Activated CD8-positive, alpha-beta memory T cell treated with anti-CD3 and anti-CD28 coated beads, Interleukin-2, amount 50 U/mL, for 48 hours (primary cell): ENCODE results near the gene FXN.
"Not testable (repeated sequence)": the region's sequence is repeated elsewhere in the genome, so short reads cannot be mapped to it uniquely, and the experiment has no call there.

Experiments used
- DNase-seq: peaks from one replicate; pipeline ENCODE4 v3.0.0-alpha.2; 2020

FXN gene

GRCh38 chr9:69027355-69028097 lies 8.0 kb upstream of the FXN start:
- no peak for DNase-seq

- no peak for DNase-seq
Observed at GRCh38 chr9:69028754-69029153, 6.8 kb upstream of the FXN start.

DNA sequence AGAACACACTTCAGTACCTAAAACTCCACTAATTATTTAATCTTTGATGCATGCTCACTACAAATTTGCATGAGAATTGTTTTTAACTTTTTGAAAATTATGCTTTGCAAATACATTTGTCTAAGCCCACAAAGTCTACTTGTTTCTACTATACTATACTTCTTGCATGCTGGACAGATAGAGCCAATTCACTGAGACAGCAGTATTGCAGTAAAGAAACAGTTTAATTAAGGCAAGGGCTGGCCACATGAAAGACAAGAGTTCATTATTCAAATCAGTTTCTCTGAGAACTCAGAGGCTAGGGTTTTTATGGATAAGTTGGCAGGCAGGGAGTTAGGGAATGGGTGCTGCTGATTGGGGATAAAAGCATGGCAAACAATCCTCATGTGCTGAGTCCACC lies 6.0 kb upstream of the FXN start:
- no peak for DNase-seq

- DNase-seq = no peak
Observed at GRCh38 chr9:69030851-69031645, 4.5 kb upstream of the FXN start.

DNA sequence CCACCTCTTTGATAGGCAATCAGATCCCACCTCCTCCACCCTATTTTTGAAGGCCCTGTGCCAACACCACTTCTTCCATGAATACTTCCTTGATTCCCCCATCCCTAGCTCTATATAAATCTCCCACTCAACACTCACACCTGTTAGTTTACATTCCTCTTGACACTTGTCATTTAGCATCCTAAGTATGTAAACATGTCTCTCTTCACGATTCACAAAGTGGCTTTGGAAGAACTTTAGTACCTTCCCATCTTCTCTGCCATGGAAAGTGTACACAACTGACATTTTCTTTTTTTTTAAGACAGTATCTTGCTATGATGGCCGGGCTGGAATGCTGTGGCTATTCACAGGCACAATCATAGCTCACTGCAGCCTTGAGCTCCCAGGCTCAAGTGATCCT lies 1.5 kb upstream of the FXN start:
- no peak for DNase-seq

- peak; percentile 58 for DNase-seq
Observed at GRCh38 chr9:69036309-69036708, 757 bp downstream of the FXN start.

DNA sequence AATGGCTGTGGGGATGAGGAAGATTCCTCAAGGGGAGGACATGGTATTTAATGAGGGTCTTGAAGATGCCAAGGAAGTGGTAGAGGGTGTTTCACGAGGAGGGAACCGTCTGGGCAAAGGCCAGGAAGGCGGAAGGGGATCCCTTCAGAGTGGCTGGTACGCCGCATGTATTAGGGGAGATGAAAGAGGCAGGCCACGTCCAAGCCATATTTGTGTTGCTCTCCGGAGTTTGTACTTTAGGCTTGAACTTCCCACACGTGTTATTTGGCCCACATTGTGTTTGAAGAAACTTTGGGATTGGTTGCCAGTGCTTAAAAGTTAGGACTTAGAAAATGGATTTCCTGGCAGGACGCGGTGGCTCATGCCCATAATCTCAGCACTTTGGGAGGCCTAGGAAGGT lies 1.2 kb downstream of the FXN start:
- DNase-seq = no peak

DNA sequence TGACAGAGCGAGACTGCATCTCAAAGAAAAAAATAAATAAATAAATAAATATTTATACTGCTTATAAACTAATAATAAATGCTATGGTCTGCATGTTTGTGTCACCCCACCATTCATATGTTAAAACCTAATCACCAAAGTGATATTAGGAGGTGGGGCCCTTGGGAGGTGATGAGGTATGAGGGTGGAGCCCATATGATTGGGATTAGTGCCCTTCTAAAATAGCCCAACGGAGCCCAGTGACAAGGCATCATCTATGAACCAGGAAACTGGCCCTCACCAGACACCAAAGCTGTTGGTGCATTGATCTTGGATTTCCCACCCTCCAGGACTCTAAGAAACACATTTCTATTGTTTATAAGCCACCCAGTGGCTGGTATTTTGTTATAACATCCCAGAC lies 5.1 kb downstream of the FXN start:
- DNase-seq = no peak

- DNase-seq = no peak
Observed at GRCh38 chr9:69044240-69045219, 9.0 kb downstream of the FXN start.

DNA sequence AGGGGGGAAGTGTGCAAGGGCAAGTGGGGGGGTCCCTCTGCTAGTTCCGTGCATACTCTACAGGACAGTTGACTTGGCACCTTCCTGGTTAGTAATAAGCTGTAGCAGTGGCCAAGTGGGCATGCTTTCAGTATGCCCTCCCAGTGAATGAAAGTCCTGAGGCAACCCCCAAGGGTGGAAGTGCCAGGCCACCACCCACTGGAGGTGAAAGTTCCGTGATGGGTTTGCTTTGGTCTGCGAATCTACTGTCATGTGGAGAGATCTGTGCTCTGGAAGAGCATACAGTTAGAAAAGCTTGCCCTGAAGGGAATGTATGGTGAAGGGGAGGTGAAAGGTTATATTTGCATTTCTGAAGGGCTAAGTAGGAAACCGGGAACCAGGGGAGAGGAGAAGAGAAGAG lies 10.3 kb downstream of the FXN start:
- DNase-seq = no peak

DNA sequence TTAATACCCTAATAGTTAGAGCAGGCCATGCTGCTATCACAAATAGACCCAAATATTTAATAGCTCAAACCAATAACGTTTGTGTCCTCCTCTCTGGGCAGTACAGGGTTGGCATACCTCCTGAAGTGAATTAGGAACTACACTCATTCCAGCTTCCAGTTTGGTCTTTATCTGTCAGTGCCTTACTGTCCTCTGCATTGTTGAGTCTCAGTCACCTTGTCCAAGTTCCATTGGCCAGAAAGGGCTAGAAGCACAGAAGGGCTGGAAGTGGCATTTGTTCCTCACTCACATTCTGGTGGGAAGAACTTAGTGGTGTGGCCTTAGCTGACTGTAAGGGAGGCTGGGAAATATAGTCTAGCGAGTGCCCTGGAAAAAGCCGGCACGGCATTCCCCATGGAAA lies 11.2 kb downstream of the FXN start:
- no peak for DNase-seq

GRCh38 chr9:69047371-69047770 lies 11.8 kb downstream of the FXN start:
- no peak for DNase-seq

DNA sequence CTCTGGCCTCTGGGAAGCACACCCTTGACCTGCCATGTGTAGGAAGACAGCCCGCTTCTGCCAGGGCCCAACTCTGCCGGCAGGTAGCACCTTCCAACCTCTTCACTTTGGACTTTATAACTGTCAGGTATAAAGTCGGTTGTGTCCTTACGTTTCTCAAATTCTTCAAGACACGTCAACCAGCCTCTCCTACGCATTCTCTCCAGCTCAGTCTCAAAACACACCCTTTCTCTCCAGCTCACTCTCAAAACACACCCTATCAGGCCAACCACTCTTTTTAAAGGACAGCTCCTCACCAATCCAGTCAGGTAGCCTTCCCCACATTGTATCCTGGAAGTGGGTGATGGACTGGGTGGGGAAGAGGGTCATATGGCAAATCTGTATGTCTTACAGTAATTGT lies 13.5 kb downstream of the FXN start:
- DNase-seq = no peak

- not testable (repeated sequence) for DNase-seq
Observed at GRCh38 chr9:69050936-69051335, 15.4 kb downstream of the FXN start.

GRCh38 chr9:69054989-69055388 lies 19.4 kb downstream of the FXN start:
- DNase-seq = no peak

DNA sequence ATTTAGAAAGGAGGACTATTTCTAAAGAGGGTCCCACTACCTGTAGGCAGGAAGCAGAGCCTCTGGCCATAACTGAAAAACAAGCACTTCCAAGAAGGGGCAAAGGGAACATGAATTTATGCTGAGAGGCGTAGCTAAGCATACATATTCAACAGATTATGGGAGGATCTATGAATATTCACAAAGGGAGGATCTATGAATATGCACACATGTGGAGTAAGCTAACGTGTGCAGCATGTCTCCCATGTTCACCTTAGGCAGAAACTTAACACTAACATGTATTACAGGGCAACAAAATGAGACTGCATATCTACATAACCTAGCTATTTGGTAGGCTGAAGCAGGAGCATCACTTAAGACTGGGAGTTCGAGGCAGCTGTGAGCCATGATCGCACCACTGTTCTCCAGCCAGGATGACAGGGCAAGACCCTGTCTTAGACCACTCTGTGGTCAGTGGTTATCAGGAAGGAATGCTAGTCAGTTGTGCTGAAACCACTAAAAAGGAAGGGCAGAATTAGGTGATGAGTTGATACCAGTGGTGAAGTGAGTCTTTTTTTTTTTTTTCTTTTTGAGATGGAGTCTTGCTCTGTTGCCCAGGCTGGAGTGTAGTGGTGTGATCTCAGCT lies 20.8 kb downstream of the FXN start:
- no peak for DNase-seq

GRCh38 chr9:69058101-69058500 lies 22.5 kb downstream of the FXN start:
- no peak for DNase-seq

GRCh38 chr9:69060766-69061165 lies 25.2 kb downstream of the FXN start:
- no peak for DNase-seq

DNA sequence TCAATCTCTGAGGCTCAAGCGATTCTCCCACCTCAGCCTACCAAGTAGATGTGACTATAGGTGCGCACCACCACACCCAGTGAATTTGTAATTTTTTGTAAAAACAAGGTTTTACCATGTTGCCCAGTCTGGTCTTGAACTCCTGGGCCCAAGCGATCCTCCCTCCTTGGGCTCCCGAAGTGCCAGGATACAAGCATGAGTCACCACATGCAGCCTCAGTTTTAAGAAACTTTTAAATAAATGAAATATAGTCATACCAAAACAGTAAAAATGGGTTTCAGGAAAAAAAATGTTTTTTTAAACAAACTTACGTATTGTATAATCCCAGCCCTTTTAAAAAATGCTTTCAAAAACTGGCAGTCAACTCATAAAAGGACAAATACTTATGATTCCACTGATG lies 26.6 kb downstream of the FXN start:
- DNase-seq = no peak

DNA sequence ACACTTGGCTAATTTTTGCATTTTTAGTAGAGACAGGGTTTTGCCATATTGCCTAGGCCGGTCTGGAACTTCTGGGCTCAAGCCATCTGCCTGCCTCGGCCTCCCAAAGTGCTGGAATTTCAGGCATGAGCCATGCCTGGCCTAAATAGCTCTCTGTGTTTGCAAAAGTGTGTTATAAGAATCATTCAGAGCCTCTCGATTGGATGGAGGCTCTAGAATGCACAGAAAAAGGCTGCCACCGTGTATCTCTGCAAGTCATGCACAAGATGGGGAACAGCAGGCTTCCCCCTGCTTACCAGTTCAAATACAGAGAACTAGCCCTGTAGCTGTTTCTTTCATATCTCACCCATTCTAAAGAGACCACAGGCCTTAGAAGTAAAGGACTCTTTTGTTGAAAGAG lies 28.3 kb downstream of the FXN start:
- no peak for DNase-seq

- no peak for DNase-seq
Observed at GRCh38 chr9:69065660-69066059, 30.1 kb downstream of the FXN start.

DNA sequence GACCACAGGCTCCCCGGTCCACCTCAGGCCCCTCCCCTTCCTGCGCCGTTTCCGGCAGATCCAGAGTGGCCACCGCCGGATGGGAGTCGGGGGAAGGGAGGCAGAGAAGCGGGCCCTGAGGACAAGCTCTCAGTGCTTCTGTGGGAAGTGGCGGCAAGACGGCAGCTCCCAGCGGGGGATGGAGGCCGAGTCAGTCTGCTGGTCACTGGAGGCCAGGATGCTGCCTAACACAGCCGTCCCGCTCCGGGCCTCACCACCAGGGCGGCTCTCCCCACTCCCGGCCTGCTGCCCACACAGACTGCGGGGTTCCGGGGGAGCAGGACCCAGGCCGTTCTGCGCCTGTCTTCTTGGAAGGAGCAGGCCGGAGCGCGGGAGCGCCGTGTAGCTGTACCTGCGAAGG lies 31.4 kb downstream of the FXN start:
- no peak for DNase-seq

DNA sequence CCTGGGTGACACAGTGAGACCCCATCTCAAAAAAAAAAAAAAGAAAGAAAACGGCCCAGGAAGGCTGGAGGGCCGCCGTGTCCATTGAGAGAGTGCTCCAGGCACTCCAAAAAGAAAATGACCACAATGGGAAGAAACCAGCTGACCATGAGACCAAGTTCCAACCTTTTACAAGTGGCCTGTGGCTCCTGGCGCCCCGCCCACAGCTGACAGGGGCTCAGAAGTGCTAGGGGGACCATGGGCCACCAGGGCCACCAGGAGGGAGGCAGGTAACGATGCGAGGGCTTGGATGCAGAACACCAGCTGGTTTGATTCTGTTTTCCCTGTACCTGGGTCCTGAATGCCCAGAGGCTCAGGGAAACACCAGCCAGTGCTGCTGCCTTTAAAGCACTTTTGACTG lies 34.6 kb downstream of the FXN start:
- no peak for DNase-seq
